ENCODE results near the gene CFAP74.

- TF ChIP-seq HOXA7 (CRISPR knock-in tag; IDR thresholded peaks at IDR 0.05; ENCODE audit: borderline replicate concordance): no peak
- TF ChIP-seq ZNF426 (tag by site-specific recombination; IDR thresholded peaks at IDR 0.05): no peak
- TF ChIP-seq, protein P1, sequence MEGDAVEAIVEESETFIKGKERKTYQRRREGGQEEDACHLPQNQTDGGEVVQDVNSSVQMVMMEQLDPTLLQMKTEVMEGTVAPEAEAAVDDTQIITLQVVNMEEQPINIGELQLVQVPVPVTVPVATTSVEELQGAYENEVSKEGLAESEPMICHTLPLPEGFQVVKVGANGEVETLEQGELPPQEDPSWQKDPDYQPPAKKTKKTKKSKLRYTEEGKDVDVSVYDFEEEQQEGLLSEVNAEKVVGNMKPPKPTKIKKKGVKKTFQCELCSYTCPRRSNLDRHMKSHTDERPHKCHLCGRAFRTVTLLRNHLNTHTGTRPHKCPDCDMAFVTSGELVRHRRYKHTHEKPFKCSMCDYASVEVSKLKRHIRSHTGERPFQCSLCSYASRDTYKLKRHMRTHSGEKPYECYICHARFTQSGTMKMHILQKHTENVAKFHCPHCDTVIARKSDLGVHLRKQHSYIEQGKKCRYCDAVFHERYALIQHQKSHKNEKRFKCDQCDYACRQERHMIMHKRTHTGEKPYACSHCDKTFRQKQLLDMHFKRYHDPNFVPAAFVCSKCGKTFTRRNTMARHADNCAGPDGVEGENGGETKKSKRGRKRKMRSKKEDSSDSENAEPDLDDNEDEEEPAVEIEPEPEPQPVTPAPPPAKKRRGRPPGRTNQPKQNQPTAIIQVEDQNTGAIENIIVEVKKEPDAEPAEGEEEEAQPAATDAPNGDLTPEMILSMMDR (tag by site-specific recombination; IDR thresholded peaks at IDR 0.05): no peak
- no peak for TF ChIP-seq RBAK (tag by site-specific recombination; IDR thresholded peaks at IDR 0.05)
- no peak for TF ChIP-seq HOXD13 (CRISPR knock-in tag; IDR thresholded peaks at IDR 0.05; ENCODE audit: borderline replicate concordance)
- no peak for TF ChIP-seq ZNF560 (tag by site-specific recombination; IDR thresholded peaks at IDR 0.05; ENCODE audit: borderline replicate concordance)
- TF ChIP-seq ZNF138 (tag by site-specific recombination; IDR thresholded peaks at IDR 0.05; ENCODE audit: borderline replicate concordance): no peak
- TF ChIP-seq, protein P2, sequence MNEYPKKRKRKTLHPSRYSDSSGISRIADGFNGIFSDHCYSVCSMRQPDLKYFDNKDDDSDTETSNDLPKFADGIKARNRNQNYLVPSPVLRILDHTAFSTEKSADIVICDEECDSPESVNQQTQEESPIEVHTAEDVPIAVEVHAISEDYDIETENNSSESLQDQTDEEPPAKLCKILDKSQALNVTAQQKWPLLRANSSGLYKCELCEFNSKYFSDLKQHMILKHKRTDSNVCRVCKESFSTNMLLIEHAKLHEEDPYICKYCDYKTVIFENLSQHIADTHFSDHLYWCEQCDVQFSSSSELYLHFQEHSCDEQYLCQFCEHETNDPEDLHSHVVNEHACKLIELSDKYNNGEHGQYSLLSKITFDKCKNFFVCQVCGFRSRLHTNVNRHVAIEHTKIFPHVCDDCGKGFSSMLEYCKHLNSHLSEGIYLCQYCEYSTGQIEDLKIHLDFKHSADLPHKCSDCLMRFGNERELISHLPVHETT (tag by site-specific recombination; IDR thresholded peaks at IDR 0.05): no peak
- no peak for TF ChIP-seq ZNF433 (tag by site-specific recombination; IDR thresholded peaks at IDR 0.05; ENCODE audit: low read depth)
Observed at GRCh38 chr1:1955621-1956094, 47.9 kb downstream of the CFAP74 start.
